Osteoblast (primary cell): Measurements from ENCODE around the gene INHBB. TPM values are rescaled to one million over a fixed set of nuclear protein-coding genes. Genes with fewer than 3 reads are reported as not detected.
A peak's percentile ranks its signal among the peaks of the same experiment; 100 is the strongest.

Experiments used
- DNase-seq: peaks from one replicate; pipeline ENCODE4 v3.0.0; 2011; ENCODE audit warnings: low spot score, mixed read lengths; ENCODE audit not compliant: insufficient read length; ENCODE audit errors: missing footprints
- H2AFZ ChIP-seq: 2 replicates; pipeline ENCODE4 v1.6.0; 2011; ENCODE audit warnings: mild to moderate bottlenecking, low read length
- H3K27ac ChIP-seq: 2 replicates; pipeline ENCODE4 v1.5.1; 2011; ENCODE audit warnings: mild to moderate bottlenecking, low read depth, low read length, moderate library complexity
- H3K27me3 ChIP-seq: 2 replicates; pipeline ENCODE4 v1.6.0; 2012; ENCODE audit warnings: mild to moderate bottlenecking, control low read depth, inconsistent platforms, low read length, moderate library complexity; ENCODE audit not compliant: insufficient read depth
- H3K36me3 ChIP-seq: 2 replicates; pipeline ENCODE4 v1.5.1; 2011; ENCODE audit warnings: mild to moderate bottlenecking, low read length, control low read depth, moderate library complexity; ENCODE audit not compliant: insufficient read depth
- H3K4me1 ChIP-seq: 2 replicates; pipeline ENCODE4 v1.5.1; 2011; ENCODE audit warnings: mild to moderate bottlenecking, low read length, control low read depth, moderate library complexity; ENCODE audit not compliant: insufficient read depth
- H3K4me2 ChIP-seq: 2 replicates; pipeline ENCODE4 v1.6.0; 2011; ENCODE audit warnings: mild to moderate bottlenecking, low read length; ENCODE audit not compliant: insufficient read depth
- H3K4me3 ChIP-seq: fragments of 200-600 bp; sonication (generic); 3 replicates; pipeline ENCODE4 v1.5.1; 2012; ENCODE audit warnings: mild to moderate bottlenecking, low read length, inconsistent platforms; ENCODE audit not compliant: insufficient read depth
- H3K79me2 ChIP-seq: 2 replicates; pipeline ENCODE4 v1.6.0; 2012; ENCODE audit warnings: mild to moderate bottlenecking, low read length, control low read depth, inconsistent platforms; ENCODE audit not compliant: insufficient read depth
- H3K9me3 ChIP-seq: 2 replicates; pipeline ENCODE4 v1.5.1; 2011; ENCODE audit warnings: low read depth, low read length, control low read depth
- H4K20me1 ChIP-seq: 2 replicates; pipeline ENCODE4 v1.6.0; 2012; ENCODE audit warnings: mild to moderate bottlenecking, low read length, control low read depth; ENCODE audit not compliant: insufficient read depth
- CTCF ChIP-seq: IDR thresholded peaks from 2 replicates; pipeline ENCODE4 v1.5.1; 2011; ENCODE audit warnings: mild to moderate bottlenecking, low read depth, low read length, moderate library complexity; ENCODE audit errors: extremely low read depth
- total RNA-seq: library from RNA; depleted of rRNA; stranded (reverse); fragments of >200 nt; gene quantifications from 2 replicates; pipeline ENCODE4 v1.2.3, GENCODE V29; 2012

Gene INHBB
- total RNA-seq, 1 donor, result under 0.01 TPM

GRCh38 chr2:120353931-120354330, 8.0 kb downstream of the INHBB start:
- no peak for TF ChIP-seq CTCF
- Histone ChIP-seq H3K36me3 (no peaks in the 10 kb centered on the region), H3K9me3 (no peaks in the 10 kb centered on the region), H3K4me2 (no peak overlapping the region), H3K79me2 (no peaks in the 10 kb centered on the region), H3K27ac (no peak overlapping the region), H3K27me3 (peaks cover 5% of the 10 kb centered on the region), H3K4me3 (no peak overlapping the region), H2AFZ (no peak overlapping the region), H3K4me1 (no peaks in the 10 kb centered on the region), H4K20me1 (no peaks in the 10 kb centered on the region)
- DNase-seq, result no peak

- H3K4me2 ChIP-seq, result no peak overlapping the region
- TF ChIP-seq CTCF, result no peak
- no peak overlapping the region for H2AFZ ChIP-seq
- DNase-seq, result no peak
- H3K36me3 ChIP-seq, result no peaks in the 10 kb centered on the region
- no peak overlapping the region for H3K27ac ChIP-seq
- H3K4me3 ChIP-seq, result no peak overlapping the region
- peaks cover 3% of the 10 kb centered on the region for H3K27me3 ChIP-seq
- H3K4me1 ChIP-seq, result no peaks in the 10 kb centered on the region
- H3K9me3 ChIP-seq, result no peaks in the 10 kb centered on the region
- H3K79me2 ChIP-seq, result no peaks in the 10 kb centered on the region
- H4K20me1 ChIP-seq, result no peaks in the 10 kb centered on the region
Measured at GRCh38 chr2:120354467-120354866, 8.5 kb downstream of the INHBB start.

- Histone ChIP-seq H3K4me2 (no peak overlapping the region), H3K4me1 (no peaks in the 10 kb centered on the region), H3K27me3 (peaks cover 3% of the 10 kb centered on the region), H3K27ac (no peak overlapping the region), H2AFZ (no peak overlapping the region), H3K9me3 (no peaks in the 10 kb centered on the region), H3K79me2 (no peaks in the 10 kb centered on the region), H4K20me1 (no peaks in the 10 kb centered on the region), H3K4me3 (no peak overlapping the region), H3K36me3 (no peaks in the 10 kb centered on the region)
- TF ChIP-seq CTCF, result no peak
- DNase-seq, result peak; percentile 43
Measured at GRCh38 chr2:120354935-120355779, 9.2 kb downstream of the INHBB start.

GRCh38 chr2:120355780-120356266, 9.9 kb downstream of the INHBB start:
- no peak overlapping the region for H2AFZ ChIP-seq
- TF ChIP-seq CTCF, result no peak
- no peaks in the 10 kb centered on the region for H4K20me1 ChIP-seq
- H3K79me2 ChIP-seq, result no peaks in the 10 kb centered on the region
- peaks cover 3% of the 10 kb centered on the region for H3K27me3 ChIP-seq
- no peaks in the 10 kb centered on the region for H3K36me3 ChIP-seq
- H3K4me3 ChIP-seq, result no peak overlapping the region
- no peaks in the 10 kb centered on the region for H3K4me1 ChIP-seq
- no peak overlapping the region for H3K4me2 ChIP-seq
- no peaks in the 10 kb centered on the region for H3K9me3 ChIP-seq
- peak; percentile 80 for DNase-seq
- no peak overlapping the region for H3K27ac ChIP-seq
